ENCODE results near the gene FTO. TPM values are rescaled to one million over a fixed set of nuclear protein-coding genes. Genes with fewer than 3 reads are reported as not detected.

The FTO gene
- total RNA-seq, 4 donors from 2014 or later, result 70.9 to 89.7 (median 86.8) TPM

GRCh38 chr16:53821487-53821886 lies 117.5 kb downstream of the FTO start:
- TF ChIP-seq, protein P1, sequence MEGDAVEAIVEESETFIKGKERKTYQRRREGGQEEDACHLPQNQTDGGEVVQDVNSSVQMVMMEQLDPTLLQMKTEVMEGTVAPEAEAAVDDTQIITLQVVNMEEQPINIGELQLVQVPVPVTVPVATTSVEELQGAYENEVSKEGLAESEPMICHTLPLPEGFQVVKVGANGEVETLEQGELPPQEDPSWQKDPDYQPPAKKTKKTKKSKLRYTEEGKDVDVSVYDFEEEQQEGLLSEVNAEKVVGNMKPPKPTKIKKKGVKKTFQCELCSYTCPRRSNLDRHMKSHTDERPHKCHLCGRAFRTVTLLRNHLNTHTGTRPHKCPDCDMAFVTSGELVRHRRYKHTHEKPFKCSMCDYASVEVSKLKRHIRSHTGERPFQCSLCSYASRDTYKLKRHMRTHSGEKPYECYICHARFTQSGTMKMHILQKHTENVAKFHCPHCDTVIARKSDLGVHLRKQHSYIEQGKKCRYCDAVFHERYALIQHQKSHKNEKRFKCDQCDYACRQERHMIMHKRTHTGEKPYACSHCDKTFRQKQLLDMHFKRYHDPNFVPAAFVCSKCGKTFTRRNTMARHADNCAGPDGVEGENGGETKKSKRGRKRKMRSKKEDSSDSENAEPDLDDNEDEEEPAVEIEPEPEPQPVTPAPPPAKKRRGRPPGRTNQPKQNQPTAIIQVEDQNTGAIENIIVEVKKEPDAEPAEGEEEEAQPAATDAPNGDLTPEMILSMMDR (IDR thresholded peaks at IDR 0.05), result no peak
- no peak for DNase-seq (ENCODE audit: low spot score)
- ATAC-seq (ENCODE audit: low FRiP score), result peak; percentile 25

DNA sequence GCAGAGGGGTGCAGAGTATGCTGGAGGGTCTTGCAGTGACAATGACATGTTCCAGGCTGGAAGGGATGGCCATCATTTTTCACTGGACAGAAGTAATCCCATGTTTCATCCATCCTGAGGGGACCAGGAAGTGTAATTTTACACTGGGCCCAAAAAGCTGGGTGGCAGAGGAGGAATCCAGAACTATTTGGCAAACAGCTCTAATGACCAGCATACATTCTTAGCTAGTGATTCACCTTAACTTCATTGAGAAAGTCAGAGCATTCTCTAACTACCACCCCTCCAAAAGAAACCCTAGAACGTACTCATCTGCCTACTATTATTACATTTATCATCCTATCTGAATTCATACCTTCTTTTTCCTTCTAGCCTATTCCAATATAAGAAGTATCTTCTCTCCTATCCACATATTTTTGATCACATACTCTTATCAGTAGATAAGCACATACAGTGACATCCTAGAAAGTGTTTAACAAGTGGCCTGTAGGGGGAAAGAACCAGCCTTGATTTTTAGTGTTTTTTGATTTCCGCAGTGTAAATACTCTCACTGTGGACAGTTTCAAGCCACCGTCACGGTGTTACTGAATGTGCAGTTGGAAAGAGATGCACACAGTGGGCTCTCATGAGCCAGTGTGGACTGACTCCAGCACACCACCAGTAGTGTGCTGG lies 118.1 kb downstream of the FTO start:
- DNase-seq (ENCODE audit: low spot score) (no peak), ATAC-seq (ENCODE audit: low FRiP score) (peak; percentile 77)
- TF ChIP-seq, protein P1 (IDR thresholded peaks at IDR 0.05), result no peak

DNA sequence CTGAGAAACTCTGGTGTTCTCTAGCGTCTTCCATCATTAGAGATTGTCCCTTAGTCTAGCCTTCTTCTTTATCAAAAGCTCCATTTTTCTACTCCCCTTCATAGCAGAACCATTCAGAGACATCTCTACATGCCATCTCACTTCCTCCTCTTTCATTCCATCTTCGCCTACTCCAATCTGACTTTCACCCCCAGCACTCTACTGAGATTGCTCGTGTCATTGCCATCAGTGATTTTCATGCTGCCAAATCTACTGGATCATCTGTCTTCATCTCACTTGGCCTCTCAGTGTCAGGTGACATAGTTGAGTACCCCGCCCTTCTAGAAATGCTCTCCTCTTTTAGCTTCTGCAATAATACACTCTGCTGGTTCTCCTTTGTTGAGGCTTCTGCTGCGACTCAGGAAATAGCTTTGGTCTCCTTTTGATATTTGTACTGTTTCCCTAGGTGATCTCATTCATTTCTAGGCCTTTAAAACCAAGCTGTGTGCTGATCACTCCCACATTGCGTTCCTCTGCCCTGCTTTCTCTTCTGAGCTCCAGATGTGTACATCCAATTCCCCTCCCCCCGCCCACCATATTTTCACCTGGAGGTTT lies 119.1 kb downstream of the FTO start:
- TF ChIP-seq, protein P1 (IDR thresholded peaks at IDR 0.05), result no peak
- ATAC-seq (ENCODE audit: low FRiP score) (no peak), DNase-seq (ENCODE audit: low spot score) (no peak)

DNA sequence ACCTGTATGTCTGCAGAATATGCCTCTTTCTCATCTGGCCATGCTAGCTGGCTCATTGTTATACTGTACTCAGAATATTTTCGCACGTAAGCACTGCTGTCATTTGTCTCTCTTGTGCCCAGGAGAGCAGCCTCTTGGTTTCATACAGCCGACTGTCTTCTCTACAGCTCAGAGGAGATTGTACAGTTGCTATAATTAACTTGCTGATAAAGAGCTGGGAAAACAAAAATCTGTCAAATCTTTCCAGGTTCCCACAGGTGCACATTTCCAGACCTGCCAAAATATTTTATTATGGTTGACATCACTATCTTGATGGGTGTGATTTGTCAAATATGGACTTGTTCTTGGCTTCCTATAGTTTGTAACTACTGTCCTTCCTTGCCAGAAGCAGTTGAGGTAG lies 122.7 kb downstream of the FTO start:
- ATAC-seq (ENCODE audit: low FRiP score) (no peak), DNase-seq (ENCODE audit: low spot score) (no peak)
- TF ChIP-seq, protein P1 (IDR thresholded peaks at IDR 0.05), result no peak

DNA sequence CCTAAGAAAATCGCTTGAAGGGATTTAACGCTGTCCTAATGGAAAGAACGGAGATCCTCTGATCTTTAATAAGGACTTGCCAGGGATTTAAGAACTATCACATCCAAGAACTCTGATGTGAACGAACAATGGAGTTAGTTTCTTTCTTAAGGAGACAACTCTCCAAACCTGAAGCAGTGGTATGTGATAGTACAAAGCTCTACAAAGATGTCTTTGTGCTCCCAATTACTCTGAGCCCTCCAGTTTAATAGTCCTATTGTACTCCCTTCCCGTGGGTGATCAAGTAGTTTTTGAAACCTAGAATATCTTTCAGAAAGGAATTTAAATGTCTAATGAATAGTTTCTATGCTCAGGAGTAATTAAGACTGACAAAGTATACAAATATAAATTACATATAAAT lies 123.8 kb downstream of the FTO start:
- no peak for DNase-seq (ENCODE audit: low spot score)
- TF ChIP-seq, protein P1 (IDR thresholded peaks at IDR 0.05), result no peak
- ATAC-seq (ENCODE audit: low FRiP score), result no peak

- ATAC-seq (ENCODE audit: low FRiP score), result no peak
- DNase-seq (ENCODE audit: low spot score), result no peak
- TF ChIP-seq, protein P1 (IDR thresholded peaks at IDR 0.05), result no peak
Measured at GRCh38 chr16:53829186-53829747, 125.3 kb downstream of the FTO start.

Measured in omental fat pad (tissue), 4 donors.